Peyer's patch (tissue), 4 donors: ENCODE results near the gene TRIM38.

ENCODE experiments used
- CTCF ChIP-seq, 6 experiments: fragments of 450-650 bp in 4 of 6; fragments of 200-600 bp in 2 of 6; sonication (generic) in 1 of 6; IDR thresholded peaks; one replicate each; pipeline ENCODE4 v1.5.1; 2017 to 2019; ENCODE audit warnings: antibody characterized with exemption in 6 of 6, mild to moderate bottlenecking in 3 of 6, moderate library complexity in 1 of 6
- POLR2A ChIP-seq, 2 donors: fragments of 450-650 bp; IDR thresholded peaks; one replicate each; pipeline ENCODE4 v1.5.1; 2017; ENCODE audit warnings: antibody characterized with exemption in 2 of 2, mild to moderate bottlenecking in 2 of 2, moderate library complexity in 2 of 2

- TF ChIP-seq CTCF (IDR thresholded peaks at IDR 0.05): no peak
- no peak for TF ChIP-seq POLR2A (IDR thresholded peaks at IDR 0.05)
These were observed 38.0 kb downstream of the TRIM38 start for GRCh38 chr6:26000366-26001144.
